K562 (cell line): ENCODE measurements around the gene ATP6V0E1. TPM values are rescaled to one million over a fixed set of nuclear protein-coding genes. Genes with fewer than 3 reads are reported as not detected.
A peak's percentile ranks its signal among the peaks of the same experiment; 100 is the strongest.

Source experiments
- ATAC-seq: fragments of 200-7000 bp; cut with Tn5 transposase; 3 replicates; pipeline ENCODE4 v1.9.1; 2020; ENCODE audit warnings: moderate library complexity
- BruUV-seq: library from RNA; stranded (reverse); fragments of 400-500 nt; replicated peaks from 2 replicates; lab custom pipeline; 2021; lab: Mats Ljungman, UMichigan
- CTCF ChIA-PET: fragments of 300-600 bp; formaldehyde crosslinking; extraction: SDS; loops from one replicate; lab custom pipeline; 2021; ENCODE audit warnings: low intra/inter-chr PET ratio; lab: Yijun Ruan, JAX
- POLR2A ChIA-PET: fragments of 300-600, 350-650 bp; sonication (Branson Sonifier 250); formaldehyde crosslinking; extraction: SDS; loops from one replicate; lab custom pipeline; 2021; ENCODE audit warnings: antibody characterized with exemption, inconsistent platforms; lab: Yijun Ruan, JAX
- DNase-seq, 4 experiments: peaks; one replicate each; pipeline versions ENCODE4 v3.0.0 to v3.0.0-alpha.2; 2011 to 2018; ENCODE audit warnings: low spot score in 3 of 4, mixed read lengths in 3 of 4; ENCODE audit errors: extremely low read depth in 1 of 4
- FAIRE-seq: peaks from 2 replicates; lab custom pipeline; 2011; peaks lifted over from hg19 to GRCh38; lab: Jason Lieb, UNC
- H2AFZ ChIP-seq: 2 replicates; pipeline ENCODE4 v1.6.0; 2011; ENCODE audit warnings: low read depth, low read length, control low read depth, inconsistent platforms
- H3K27ac ChIP-seq: fragments of 200-600 bp; 3 replicates; pipeline ENCODE4 v1.8.0; 2011; ENCODE audit warnings: low read depth, mild to moderate bottlenecking, control low read depth, inconsistent platforms, low read length, moderate library complexity, mixed read lengths; ENCODE audit errors: extremely low read depth
- H3K27me3 ChIP-seq, 2 experiments: fragments of 300-600 bp in 1 of 2; 2 replicates in 1 of 2; 3 replicates in 1 of 2; pipeline versions ENCODE4 v1.6.0 to v1.8.0; 2011; ENCODE audit warnings: inconsistent platforms in 2 of 2, low read length in 2 of 2, mild to moderate bottlenecking in 1 of 2, mixed read lengths in 1 of 2, moderate library complexity in 1 of 2; ENCODE audit not compliant: control insufficient read depth in 2 of 2, insufficient read depth in 2 of 2
- H3K36me3 ChIP-seq: fragments of 300-600 bp; 3 replicates; pipeline ENCODE4 v1.8.0; 2011; ENCODE audit warnings: mild to moderate bottlenecking, low read length, inconsistent platforms; ENCODE audit not compliant: control insufficient read depth, insufficient read depth
- H3K4me1 ChIP-seq, 2 experiments: fragments of 200-600 bp in 1 of 2; replicated peaks in 1 of 2; 2 replicates in 1 of 2; 3 replicates in 1 of 2; pipeline versions ENCODE4 v1.5.1 to v1.8.0; 2011; ENCODE audit warnings: inconsistent platforms in 2 of 2, low read length in 2 of 2, mild to moderate bottlenecking in 1 of 2, mixed read lengths in 1 of 2, moderate library complexity in 1 of 2; ENCODE audit not compliant: control insufficient read depth in 2 of 2, insufficient read depth in 2 of 2
- H3K4me2 ChIP-seq: 2 replicates; pipeline ENCODE4 v1.6.1; 2011; ENCODE audit warnings: low read length, control low read depth, inconsistent platforms, mixed read lengths; ENCODE audit not compliant: insufficient read depth
- H3K4me3 ChIP-seq: fragments of 200-600 bp; sonication (generic), shearing (Covaris generic); 2 replicates; pipeline ENCODE4 v1.5.1; 2016; ENCODE audit warnings: control low read depth, inconsistent platforms
- H3K79me2 ChIP-seq: fragments of 200-600 bp; 3 replicates; pipeline ENCODE4 v1.8.0; 2011; ENCODE audit warnings: low read length, inconsistent platforms; ENCODE audit not compliant: control insufficient read depth, insufficient read depth
- H3K9ac ChIP-seq, 2 experiments: 2 replicates each; pipeline versions ENCODE4 v1.6.0 to v1.6.1; 2011; ENCODE audit warnings: low read depth in 2 of 2, low read length in 2 of 2, control low read depth in 1 of 2, inconsistent platforms in 1 of 2, mild to moderate bottlenecking in 1 of 2, mixed read lengths in 1 of 2; ENCODE audit not compliant: insufficient read depth in 1 of 2
- H3K9me1 ChIP-seq: one replicate; pipeline ENCODE4 v1.6.0; 2011; ENCODE audit warnings: inconsistent platforms, mild to moderate bottlenecking, low read length, moderate library complexity; ENCODE audit not compliant: control insufficient read depth, insufficient read depth
- H3K9me3 ChIP-seq: replicated peaks from 2 replicates; pipeline ENCODE4 v1.5.1; 2011; ENCODE audit warnings: low read depth, low read length, inconsistent platforms; ENCODE audit not compliant: control insufficient read depth, insufficient read depth
- H4K20me1 ChIP-seq: replicated peaks from 2 replicates; pipeline ENCODE4 v1.6.1; 2011; ENCODE audit warnings: low read length, inconsistent platforms, mixed read lengths; ENCODE audit not compliant: control insufficient read depth, insufficient read depth
- BCL6 ChIP-seq: fragments of 250-450 bp; sonication (Bioruptor Pico); IDR thresholded peaks from 2 replicates; pipeline ENCODE4 v1.4.0; 2020
- ELK3 ChIP-seq: fragments of 450-650 bp; formaldehyde crosslinking; IDR thresholded peaks from 2 replicates; pipeline ENCODE4 v1.4.0; 2020; ENCODE audit warnings: mild to moderate bottlenecking
- ERF ChIP-seq: fragments of 450-650 bp; formaldehyde crosslinking; IDR thresholded peaks from 2 replicates; pipeline ENCODE4 v1.4.0; 2020; ENCODE audit warnings: mild to moderate bottlenecking, mixed read lengths
- FOXA3 ChIP-seq, 2 experiments: fragments of 450-650 bp in 1 of 2; sonication (generic) in 1 of 2; formaldehyde crosslinking; IDR thresholded peaks in 1 of 2; conservative IDR thresholded peaks in 1 of 2; 2 replicates each; pipeline versions ENCODE4 v1.4.0 to v1.8.0; 2020 to 2022; ENCODE audit warnings: mild to moderate bottlenecking in 2 of 2, missing genetic modification reagents in 1 of 2
- JUND ChIP-seq, 2 experiments: IDR thresholded peaks; 2 replicates in 1 of 2; 3 replicates in 1 of 2; pipeline ENCODE4 v1.6.1; 2011; ENCODE audit warnings: borderline replicate concordance in 2 of 2, low read depth in 2 of 2, low read length in 2 of 2, improper control_type of control experiment in 1 of 2, missing biosample characterization in 1 of 2, missing genetic modification characterization in 1 of 2, missing genetic modification reagents in 1 of 2
- KLF1 ChIP-seq: fragments of 450-650 bp; IDR thresholded peaks from 2 replicates; pipeline ENCODE4 v1.6.1; 2016; ENCODE audit warnings: missing genetic modification characterization, missing compliant biosample characterization
- KLF10 ChIP-seq: fragments of 250-450 bp; sonication (Bioruptor Pico); IDR thresholded peaks from 2 replicates; pipeline ENCODE4 v1.6.1; 2021; ENCODE audit warnings: matching md5 sums
- NEUROD1 ChIP-seq: fragments of 150-350 bp; IDR thresholded peaks from 2 replicates; pipeline ENCODE4 v1.6.1; 2014; ENCODE audit warnings: borderline replicate concordance, low read length, low read depth; ENCODE audit not compliant: partially characterized antibody
- NR3C1 ChIP-seq: sonication (generic); formaldehyde crosslinking; IDR thresholded peaks from 2 replicates; pipeline ENCODE4 v1.8.1; 2022; ENCODE audit warnings: missing genetic modification reagents
- PRMT5 ChIP-seq: sonication (generic); formaldehyde crosslinking; IDR thresholded peaks from 2 replicates; pipeline ENCODE4 v1.5.0; 2020; ENCODE audit warnings: missing genetic modification reagents
- PTRF ChIP-seq: fragments of 450-650 bp; IDR thresholded peaks from 2 replicates; pipeline ENCODE4 v1.6.1; 2016; ENCODE audit warnings: mild to moderate bottlenecking, missing genetic modification characterization, missing compliant biosample characterization
- PYGO2 ChIP-seq: fragments of 450-650 bp; IDR thresholded peaks from 2 replicates; pipeline ENCODE4 v1.6.1; 2016; ENCODE audit warnings: mild to moderate bottlenecking, missing genetic modification characterization, moderate library complexity, missing compliant biosample characterization
- SNAPC5 ChIP-seq: fragments of 250-450 bp; sonication (Bioruptor Pico); IDR thresholded peaks from 2 replicates; pipeline ENCODE4 v1.8.0; 2021; ENCODE audit warnings: moderate library complexity, mild to moderate bottlenecking, inconsistent platforms
- TEAD2 ChIP-seq: fragments of 450-650 bp; IDR thresholded peaks from 2 replicates; pipeline ENCODE4 v1.6.1; 2016; ENCODE audit warnings: missing genetic modification characterization, control low read depth, missing compliant biosample characterization
- YBX1 ChIP-seq: fragments of 450-650 bp; IDR thresholded peaks from 2 replicates; pipeline ENCODE4 v1.7.1; 2016; ENCODE audit warnings: mild to moderate bottlenecking
- ZFP1 ChIP-seq: fragments of 450-650 bp; formaldehyde crosslinking; IDR thresholded peaks from 2 replicates; pipeline ENCODE4 v1.4.0; 2020; ENCODE audit warnings: mild to moderate bottlenecking, mixed read lengths
- ZNF707 ChIP-seq: fragments of 250-450 bp; sonication (Bioruptor Pico); conservative IDR thresholded peaks from 2 replicates; pipeline ENCODE4 v1.8.0; 2022; ENCODE audit warnings: inconsistent platforms, mild to moderate bottlenecking, moderate library complexity
- WGBS: fragments of 100-300 bp; shearing (Covaris generic); methylation state at CpG from one replicate; pipeline ENCODE4 v1.1.6; 2016; ENCODE audit warnings: low coverage, mixed read lengths; ENCODE audit not compliant: insufficient coverage; ENCODE audit errors: missing lambda C conversion rate; 5-methylcytosine and 5-hydroxymethylcytosine counted together
- in situ Hi-C: fragments of 300-500 bp; cut with MboI; formaldehyde crosslinking; loops from 4 replicates; pipeline ENCODE4 v1.15.0; 2018; ENCODE audit warnings: inconsistent platforms, mixed read lengths
- intact Hi-C: fragments of 100-400 bp; cut with micrococcal nuclease; formaldehyde crosslinking; loops from 2 replicates; pipeline ENCODE4 v1.14.2; 2022
- polyA plus RNA-seq, 8 experiments: library from polyadenylated mRNA; depleted of rRNA in 4 of 8; stranded (reverse) in 5 of 8; unstranded in 3 of 8; fragments of >200 nt; fragmentation: Nextera tagmentation in 2 of 8; fragmentation: Illumina TruSeq in 1 of 8; extraction: Ambion mirVana in 2 of 8; extraction: Trizol in 1 of 8; gene quantifications; 2 replicates each; pipeline versions ENCODE4 v1.2.1 to v1.2.3, GENCODE V29; 2011 to 2014; ENCODE audit warnings: inconsistent platforms in 1 of 8, missing spikeins in 1 of 8
- total RNA-seq, 7 experiments: library from RNA; depleted of rRNA in 6 of 7; stranded (reverse); fragments of >200 nt in 6 of 7; fragmentation: Illumina TruSeq in 2 of 7; extraction: Trizol in 2 of 7; gene quantifications; 2 replicates each; pipeline versions ENCODE4 v1.2.1 to v1.2.3, GENCODE V29; 2011 to 2021; ENCODE audit warnings: low replicate concordance in 1 of 7
- TF ChIP-seq, protein P1 (sequence below): fragments of 450-650 bp; formaldehyde crosslinking; IDR thresholded peaks from 2 replicates; pipeline ENCODE4 v1.4.0; 2022; ENCODE audit warnings: missing genetic modification characterization

The ATP6V0E1 gene
- total and polyA plus RNA-seq, 9 of the 15 experiments (the other 6 are each of a cell fraction or from before 2014, with no cell fraction given), result 63.8 to 395 (median 112) TPM

DNA sequence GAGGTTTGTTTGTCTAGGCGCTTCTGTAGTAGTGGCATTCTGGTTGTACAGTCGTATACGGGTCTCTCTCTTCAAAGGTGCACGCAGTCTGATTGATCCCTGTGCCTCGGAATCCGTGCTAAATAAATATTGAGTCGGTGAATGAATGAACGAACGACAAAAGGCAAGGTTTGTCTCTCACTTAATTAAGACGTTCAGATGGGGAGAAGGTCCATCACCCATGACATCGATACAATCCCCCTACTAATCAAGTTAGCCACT, 72.1 kb downstream of the ATP6V0E1 start (continued):
- TF ChIP-seq ELK3 (CRISPR knock-in tag) (0 out of 2 replicates have a peak, but pooled peaks have one; percentile 30), KLF10 (CRISPR knock-in tag) (no peak), ERF (CRISPR knock-in tag) (0 out of 2 replicates have a peak, but pooled peaks have one; percentile 13), FOXA3 (CRISPR knock-in tag; conservative IDR thresholded peaks at IDR 0.05 in 1 of 2, IDR thresholded peaks at IDR 0.05 in 1 of 2) (0 out of 4 replicates have a peak, but pooled peaks of 1 of the 2 experiments have one; percentile 16), ZNF707 (CRISPR knock-in tag) (no peak)

DNA sequence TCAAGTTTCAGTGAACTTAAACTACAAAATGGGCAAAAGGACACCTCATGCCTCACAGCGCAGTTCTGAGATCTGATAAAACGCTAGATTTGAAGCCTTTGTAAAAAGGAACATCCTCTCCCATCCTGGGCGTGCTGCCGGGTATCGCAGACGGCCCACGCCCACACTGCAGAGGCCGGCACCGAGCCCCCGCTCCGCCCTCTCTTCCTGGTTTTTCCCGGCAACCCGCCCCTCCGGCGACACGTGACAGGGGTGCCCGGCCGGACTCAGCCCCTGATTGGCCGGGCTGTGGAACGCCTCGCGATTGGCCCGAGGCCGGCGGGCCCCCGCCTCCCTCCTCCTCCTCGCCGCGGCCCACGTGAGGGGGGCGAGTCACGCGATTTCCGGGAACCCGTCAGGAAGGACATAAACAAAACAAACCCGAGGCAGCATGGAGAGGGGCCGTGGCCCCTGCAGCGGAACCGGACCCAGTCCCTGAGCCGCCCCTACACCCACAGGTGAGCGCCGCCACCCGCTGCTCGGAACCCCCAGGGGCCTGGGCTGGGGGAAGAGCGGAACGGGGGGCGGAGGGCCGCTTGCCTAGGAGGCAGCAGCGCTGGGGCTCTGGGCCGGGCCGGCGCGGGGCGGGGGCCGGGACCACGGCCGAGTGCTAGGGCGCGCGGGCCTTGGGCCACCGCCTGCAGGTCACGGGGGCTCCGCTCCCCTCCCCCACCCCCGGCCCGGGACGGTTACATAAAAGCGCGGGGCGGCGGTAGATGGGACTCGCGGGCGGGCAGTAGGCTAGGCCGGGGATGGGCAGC, 72.6 kb downstream of the ATP6V0E1 start, which contains the start of gene CREBRF:
Gene CREBRF (plus strand): TSS at position 370 of the 800 bp plus-strand sequence. CDS start 24,424 bp downstream, outside the sequence.
- H3K4me2 ChIP-seq, result peak within 1 kb of the TSS; percentile 94
- peaks cover 10 to 12% of the 10 kb centered on the region in 2 experiments; a peak in 3 of 5 replicates for H3K4me1 ChIP-seq
- ChIA-PET POLR2A (interaction anchor here (0.7 to 1.8 kb wide), 3 partner anchors 8 to 72 kb away, joined by 3 to 7 read pairs (median 4); partner anchors contain the start of gene ATP6V0E1), CTCF (no interaction called here)
- intact Hi-C loops, result loop anchor here (2.0 kb wide), 2 partner anchors 35 to 71 kb away; no protein-coding TSS in a partner anchor
- peak within 1 kb of the TSS; percentile 96 for H3K27ac ChIP-seq
- peak within 1 kb of the TSS; percentile 91 to 93 for H3K9ac ChIP-seq
- peak within 1 kb of the TSS; percentile 99 for H3K4me3 ChIP-seq
- peak within 1 kb of the TSS; percentile 97 for H2AFZ ChIP-seq
- H3K9me1 ChIP-seq, result no peaks in the 10 kb centered on the region
- H3K9me3 ChIP-seq, result no peaks in the 10 kb centered on the region
- H4K20me1 ChIP-seq, result no peaks in the 10 kb centered on the region
- H3K36me3 ChIP-seq, result no peaks in the 10 kb centered on the region
- WGBS, result under 1% methylated on average over 52 of the region's 74 CpGs
- ATAC-seq (peak; percentile 87), FAIRE-seq (peak; percentile 86), DNase-seq (peak; percentile 97 to 98 (median 98))
- no TSS peak for BruUV-seq
- peaks cover 17% of the 10 kb centered on the region for H3K79me2 ChIP-seq
- in situ Hi-C loops, result no loop called here
- no peaks in the 10 kb centered on the region for H3K27me3 ChIP-seq
- TF ChIP-seq KLF1 (tag), result peak; percentile 47; the same call in 1 of the 2 replicates
- TF ChIP-seq YBX1, result no peak
- TF ChIP-seq SNAPC5 (CRISPR knock-in tag), result no peak
- no peak for TF ChIP-seq BCL6
- peak; percentile 3; the same call in 1 of the 2 replicates for TF ChIP-seq JUND (IDR thresholded peaks at IDR 0.05; ENCODE audit: borderline replicate concordance, low read depth, low read length)
- peak; percentile 41; the same call in 1 of the 3 replicates for TF ChIP-seq JUND (tag; IDR thresholded peaks at IDR 0.05; ENCODE audit: borderline replicate concordance, low read depth, low read length)
- TF ChIP-seq NEUROD1, result peak; percentile 20
- TF ChIP-seq NR3C1 (CRISPR knock-in tag), result no peak
- TF ChIP-seq TEAD2 (tag), result no peak
- TF ChIP-seq PYGO2 (tag), result no peak
- no peak for TF ChIP-seq PTRF (tag)
- no peak for TF ChIP-seq PRMT5
- TF ChIP-seq, protein P1, sequence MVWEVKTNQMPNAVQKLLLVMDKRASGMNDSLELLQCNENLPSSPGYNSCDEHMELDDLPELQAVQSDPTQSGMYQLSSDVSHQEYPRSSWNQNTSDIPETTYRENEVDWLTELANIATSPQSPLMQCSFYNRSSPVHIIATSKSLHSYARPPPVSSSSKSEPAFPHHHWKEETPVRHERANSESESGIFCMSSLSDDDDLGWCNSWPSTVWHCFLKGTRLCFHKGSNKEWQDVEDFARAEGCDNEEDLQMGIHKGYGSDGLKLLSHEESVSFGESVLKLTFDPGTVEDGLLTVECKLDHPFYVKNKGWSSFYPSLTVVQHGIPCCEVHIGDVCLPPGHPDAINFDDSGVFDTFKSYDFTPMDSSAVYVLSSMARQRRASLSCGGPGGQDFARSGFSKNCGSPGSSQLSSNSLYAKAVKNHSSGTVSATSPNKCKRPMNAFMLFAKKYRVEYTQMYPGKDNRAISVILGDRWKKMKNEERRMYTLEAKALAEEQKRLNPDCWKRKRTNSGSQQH (CRISPR knock-in tag), result peak; percentile 42; the same call in 1 of the 2 replicates
- no peak for TF ChIP-seq ZFP1 (CRISPR knock-in tag)
